Neural cell (in vitro differentiated cells): Measurements from ENCODE around the gene VARS2. TPM values are rescaled to one million over a fixed set of nuclear protein-coding genes. Genes with fewer than 3 reads are reported as not detected.
A peak's percentile ranks its signal among the peaks of the same experiment; 100 is the strongest.

Experiments
- H2AFZ ChIP-seq: fragments of 200-600, 300-800 bp; sonication (generic), shearing (Covaris generic); 2 replicates; pipeline ENCODE4 v1.6.0; 2014; ENCODE audit warnings: low read depth, mild to moderate bottlenecking, antibody characterized with exemption, low read length, moderate library complexity
- H3F3A ChIP-seq: fragments of 200-600 bp; shearing (Covaris generic); 2 replicates; pipeline ENCODE4 v1.6.1; 2016; ENCODE audit warnings: mild to moderate bottlenecking, moderate library complexity, mixed read lengths, antibody characterized with exemption, low read length; ENCODE audit not compliant: insufficient read depth, poor library complexity, severe bottlenecking
- H3K27ac ChIP-seq: fragments of 200-600, 300-800 bp; sonication (generic), shearing (Covaris generic); 2 replicates; pipeline ENCODE4 v1.5.1; 2014; ENCODE audit warnings: mild to moderate bottlenecking, low read length, moderate library complexity
- H3K27me3 ChIP-seq: fragments of 300-800, 200-600 bp; sonication (generic), shearing (Covaris generic); 2 replicates; pipeline ENCODE4 v1.6.0; 2014; ENCODE audit warnings: mild to moderate bottlenecking, low read depth, low read length, moderate library complexity; ENCODE audit not compliant: insufficient read depth
- H3K36me3 ChIP-seq: fragments of 300-800, 200-600 bp; sonication (generic), shearing (Covaris generic); 2 replicates; pipeline ENCODE4 v1.5.1; 2014; ENCODE audit warnings: mild to moderate bottlenecking, antibody characterized with exemption, low read length, moderate library complexity; ENCODE audit not compliant: insufficient read depth
- H3K4me2 ChIP-seq: fragments of 300-800, 200-600 bp; sonication (generic), shearing (Covaris generic); 2 replicates; pipeline ENCODE4 v1.6.0; 2014; ENCODE audit warnings: mild to moderate bottlenecking, low read length
- H3K4me3 ChIP-seq: fragments of 300-800, 200-600 bp; sonication (generic), shearing (Covaris generic); 2 replicates; pipeline ENCODE4 v1.5.1; 2014; ENCODE audit warnings: mild to moderate bottlenecking, low read length, moderate library complexity
- H3K79me2 ChIP-seq: fragments of 200-600 bp; shearing (Covaris generic); replicated peaks from 2 replicates; pipeline ENCODE4 v1.6.0; 2014; ENCODE audit warnings: mild to moderate bottlenecking, low read length, moderate library complexity; ENCODE audit not compliant: insufficient read depth
- H3K9ac ChIP-seq: fragments of 300-800, 200-600 bp; sonication (generic), shearing (Covaris generic); 2 replicates; pipeline ENCODE4 v1.6.1; 2016; ENCODE audit warnings: mild to moderate bottlenecking, low read length, mixed read lengths
- H3K9me2 ChIP-seq: fragments of 200-600 bp; shearing (Covaris generic); 2 replicates; pipeline ENCODE4 v1.6.1; 2016; ENCODE audit warnings: mild to moderate bottlenecking, low read length, mixed read lengths; ENCODE audit not compliant: insufficient read depth
- H3K9me3 ChIP-seq: fragments of 200-600, 300-800 bp; sonication (generic), shearing (Covaris generic); 2 replicates; pipeline ENCODE4 v1.6.1; 2016; ENCODE audit warnings: mild to moderate bottlenecking, mixed run types, low read length, moderate library complexity, mixed read lengths
- H4K20me1 ChIP-seq: fragments of 200-600 bp; shearing (Covaris generic); 2 replicates; pipeline ENCODE4 v1.6.1; 2016; ENCODE audit warnings: mild to moderate bottlenecking, mixed run types; ENCODE audit not compliant: insufficient read depth
- CTCF ChIP-seq: fragments of 450-650 bp; IDR thresholded peaks from 2 replicates; pipeline ENCODE4 v1.5.1; 2014; ENCODE audit warnings: antibody characterized with exemption, mild to moderate bottlenecking, moderate library complexity; ENCODE audit not compliant: poor library complexity, severe bottlenecking
- EP300 ChIP-seq: fragments of 450-650 bp; conservative IDR thresholded peaks from 2 replicates; pipeline ENCODE4 v1.6.1; 2014; ENCODE audit warnings: antibody characterized with exemption, mild to moderate bottlenecking, moderate library complexity; ENCODE audit not compliant: poor library complexity, severe bottlenecking
- EZH2 ChIP-seq: fragments of 200-600, 300-800 bp; shearing (Covaris generic), sonication (generic); IDR thresholded peaks from 2 replicates; pipeline ENCODE4 v1.6.1; 2014; ENCODE audit warnings: antibody characterized with exemption, low read length, borderline replicate concordance, mild to moderate bottlenecking; ENCODE audit not compliant: insufficient read depth, poor library complexity, severe bottlenecking
- POLR2AphosphoS5 ChIP-seq: IDR thresholded peaks from 2 replicates; pipeline ENCODE4 v1.6.1; 2012
- REST ChIP-seq: IDR thresholded peaks from 2 replicates; pipeline ENCODE4 v1.6.1; 2012; ENCODE audit warnings: borderline replicate concordance
- SMC3 ChIP-seq: fragments of 450-650 bp; conservative IDR thresholded peaks from 2 replicates; pipeline ENCODE4 v1.6.1; 2014; ENCODE audit warnings: antibody characterized with exemption, mild to moderate bottlenecking, moderate library complexity; ENCODE audit not compliant: poor library complexity
- TAF1 ChIP-seq: IDR thresholded peaks from 2 replicates; pipeline ENCODE4 v1.6.1; 2012; ENCODE audit warnings: low read depth
- polyA plus RNA-seq: library from polyadenylated mRNA; depleted of rRNA; stranded (reverse); fragments of >200 nt; gene quantifications from 2 replicates; pipeline ENCODE4 v1.2.3, GENCODE V29; 2014

The VARS2 gene
- polyA plus RNA-seq, 1 donor from 2014 or later, result 93.4 TPM

- no peak overlapping the region for H2AFZ ChIP-seq
- H3K9ac ChIP-seq, result peak overlapping the region; percentile 99
- no peaks in the 10 kb centered on the region for H3K9me3 ChIP-seq
- H4K20me1 ChIP-seq, result no peaks in the 10 kb centered on the region
- peak overlapping the region; percentile 100 for H3K27ac ChIP-seq
- no peaks in the 10 kb centered on the region for H3K27me3 ChIP-seq
- H3K79me2 ChIP-seq, result peaks cover 85% of the 10 kb centered on the region
- peak overlapping the region; percentile 72 for H3K4me3 ChIP-seq
- peak overlapping the region; percentile 84 for H3K4me2 ChIP-seq
- peaks cover 26% of the 10 kb centered on the region for H3F3A ChIP-seq
- TF ChIP-seq POLR2AphosphoS5 (no peak), EP300 (no peak), TAF1 (peak; percentile 7), REST (peak; percentile 59), SMC3 (no peak), EZH2 (no peak), CTCF (no peak)
- no peaks in the 10 kb centered on the region for H3K9me2 ChIP-seq
- no peaks in the 10 kb centered on the region for H3K36me3 ChIP-seq
Observed at GRCh38 chr6:30882204-30882758, 31.8 kb upstream of the VARS2 start.

GRCh38 chr6:30882759-30883684, 31.0 kb upstream of the VARS2 start:
- Histone ChIP-seq H3K9me3 (no peaks in the 10 kb centered on the region), H3F3A (peaks cover 26% of the 10 kb centered on the region), H3K4me2 (peak overlapping the region; percentile 99), H3K4me3 (peak overlapping the region; percentile 72), H3K27me3 (no peaks in the 10 kb centered on the region), H4K20me1 (no peaks in the 10 kb centered on the region), H3K79me2 (peaks cover 90% of the 10 kb centered on the region), H3K9me2 (no peaks in the 10 kb centered on the region), H3K9ac (peak overlapping the region; percentile 99), H3K27ac (peak overlapping the region; percentile 100), H2AFZ (peak overlapping the region; percentile 10), H3K36me3 (no peaks in the 10 kb centered on the region)
- peak; percentile 1 for TF ChIP-seq TAF1
- TF ChIP-seq EP300, result no peak
